AG10803 (cell line): ENCODE results near the gene CPEB3.
A peak's percentile ranks its signal among the peaks of the same experiment; 100 is the strongest.

Experiments
- DNase-seq: peaks from one replicate; pipeline ENCODE4 v3.0.0; 2010; ENCODE audit warnings: low read depth
- H3K4me3 ChIP-seq: 2 replicates; pipeline ENCODE4 v1.5.1; 2011; ENCODE audit warnings: mild to moderate bottlenecking, low read length, control low read depth
- CTCF ChIP-seq: conservative IDR thresholded peaks from 2 replicates; pipeline ENCODE4 v1.5.1; 2011; ENCODE audit warnings: mild to moderate bottlenecking, low read length, control low read depth, inconsistent platforms

Gene CPEB3

GRCh38 chr10:92064506-92064905 is 226.4 kb downstream of the CPEB3 start:
- H3K4me3 ChIP-seq = no peak overlapping the region
- no peak for TF ChIP-seq CTCF
- DNase-seq = no peak

GRCh38 chr10:92062273-92062672 is 228.6 kb downstream of the CPEB3 start:
- TF ChIP-seq CTCF = no peak
- no peak overlapping the region for H3K4me3 ChIP-seq
- no peak for DNase-seq

GRCh38 chr10:92054807-92055206 is 236.1 kb downstream of the CPEB3 start:
- H3K4me3 ChIP-seq = no peak overlapping the region
- no peak for TF ChIP-seq CTCF
- DNase-seq = no peak

GRCh38 chr10:92052741-92053140 is 238.1 kb downstream of the CPEB3 start:
- TF ChIP-seq CTCF = no peak
- DNase-seq = no peak

GRCh38 chr10:92052088-92052487 is 238.8 kb downstream of the CPEB3 start:
- no peak overlapping the region for H3K4me3 ChIP-seq
- TF ChIP-seq CTCF = no peak
- no peak for DNase-seq

More at GRCh38 chr10:92052741-92053140, 238.1 kb downstream of the CPEB3 start:
- no peak overlapping the region for H3K4me3 ChIP-seq

- DNase-seq = peak; percentile 17
- TF ChIP-seq CTCF = no peak
- no peak overlapping the region for H3K4me3 ChIP-seq
Measured at GRCh38 chr10:92047215-92047614, 243.7 kb downstream of the CPEB3 start.

- TF ChIP-seq CTCF = no peak
- H3K4me3 ChIP-seq = no peak overlapping the region
- no peak for DNase-seq
Measured at GRCh38 chr10:92045641-92046106, 245.2 kb downstream of the CPEB3 start.
